IMR-90 (cell line): Measurements from ENCODE around the gene PSMB4. TPM values are rescaled to one million over a fixed set of nuclear protein-coding genes. Genes with fewer than 3 reads are reported as not detected.

Experiments
- ATAC-seq: fragments of 200-7000 bp; cut with Tn5 transposase; 2 replicates; pipeline ENCODE4 v1.9.1; 2020; ENCODE audit warnings: low read depth, mild to moderate bottlenecking, moderate library complexity
- BruUV-seq: library from RNA; stranded (reverse); fragments of 400-500 nt; replicated peaks from 2 replicates; lab custom pipeline; 2021; lab: Mats Ljungman, UMichigan
- CTCF ChIA-PET: fragments of 300-600 bp; formaldehyde crosslinking; extraction: SDS; loops from one replicate; lab custom pipeline; 2021; ENCODE audit warnings: antibody characterized with exemption; lab: Yijun Ruan, JAX
- POLR2A ChIA-PET: fragments of 300-600 bp; sonication (Branson Sonifier 250); formaldehyde crosslinking; loops from one replicate; lab custom pipeline; 2022; ENCODE audit warnings: antibody characterized with exemption; ENCODE audit not compliant: unreplicated experiment; lab: Charles Lee
- DNase-seq: peaks from one replicate; pipeline ENCODE4 v3.0.0; 2013
- H2AFZ ChIP-seq: replicated peaks from 2 replicates; pipeline ENCODE3; 2013; ENCODE audit warnings: low read length, mild to moderate bottlenecking; ENCODE audit not compliant: poor library complexity
- H2AK5ac ChIP-seq: 2 replicates; pipeline ENCODE4 v1.6.1; 2013; ENCODE audit warnings: low read depth, low read length, inconsistent platforms
- H2AK9ac ChIP-seq: replicated peaks from 2 replicates; pipeline ENCODE3; 2013; ENCODE audit warnings: mild to moderate bottlenecking, low read depth, low read length, moderate library complexity; ENCODE audit not compliant: poor library complexity
- H2BK120ac ChIP-seq: 2 replicates; pipeline ENCODE4 v1.6.1; 2013; ENCODE audit warnings: low read depth, low read length, inconsistent platforms
- H2BK15ac ChIP-seq: 3 replicates; pipeline ENCODE4 v1.6.1; 2013; ENCODE audit warnings: low read depth, low read length, inconsistent platforms
- H2BK20ac ChIP-seq: 2 replicates; pipeline ENCODE4 v1.6.1; 2013; ENCODE audit warnings: low read depth, mild to moderate bottlenecking, inconsistent platforms, low read length, moderate library complexity
- H2BK5ac ChIP-seq: 2 replicates; pipeline ENCODE4 v1.6.1; 2013; ENCODE audit warnings: mild to moderate bottlenecking, low read depth, low read length, inconsistent platforms; ENCODE audit not compliant: poor library complexity, severe bottlenecking
- H3K14ac ChIP-seq: replicated peaks from 2 replicates; pipeline ENCODE4 v1.6.1; 2013; ENCODE audit warnings: low read depth, low read length, inconsistent platforms
- H3K18ac ChIP-seq: 2 replicates; pipeline ENCODE4 v1.6.1; 2013; ENCODE audit warnings: low read depth, low read length, control low read depth
- H3K23ac ChIP-seq: 2 replicates; pipeline ENCODE4 v1.6.1; 2013; ENCODE audit warnings: low read depth, low read length, inconsistent platforms
- H3K27ac ChIP-seq: 2 replicates; pipeline ENCODE4 v1.5.1; 2013; ENCODE audit warnings: mild to moderate bottlenecking, control low read depth, low read length; ENCODE audit not compliant: insufficient read depth
- H3K27me3 ChIP-seq: 2 replicates; pipeline ENCODE4 v1.6.1; 2013; ENCODE audit warnings: low read length; ENCODE audit not compliant: control insufficient read depth, insufficient read depth
- H3K36me3 ChIP-seq: 2 replicates; pipeline ENCODE4 v1.6.1; 2013; ENCODE audit warnings: low read length, mixed read lengths; ENCODE audit not compliant: control insufficient read depth, insufficient read depth
- H3K4ac ChIP-seq: 2 replicates; pipeline ENCODE4 v1.6.1; 2013; ENCODE audit warnings: low read depth, low read length, inconsistent platforms
- H3K4me1 ChIP-seq: 2 replicates; pipeline ENCODE4 v1.6.1; 2013; ENCODE audit warnings: low read length, mixed read lengths; ENCODE audit not compliant: control insufficient read depth, insufficient read depth
- H3K4me2 ChIP-seq: 2 replicates; pipeline ENCODE4 v1.6.1; 2013; ENCODE audit warnings: low read depth, mild to moderate bottlenecking, control low read depth, low read length, moderate library complexity
- H3K4me3 ChIP-seq: 2 replicates; pipeline ENCODE4 v1.5.1; 2013; ENCODE audit warnings: low read depth, mild to moderate bottlenecking, control low read depth, low read length, moderate library complexity; ENCODE audit not compliant: insufficient read depth
- H3K56ac ChIP-seq: 2 replicates; pipeline ENCODE4 v1.6.1; 2013; ENCODE audit warnings: low read length, inconsistent platforms; ENCODE audit not compliant: insufficient read depth; ENCODE audit errors: extremely low read depth
- H3K79me1 ChIP-seq, 2 experiments: 2 replicates each; pipeline ENCODE4 v1.6.1; 2013; ENCODE audit warnings: low read length in 2 of 2, inconsistent platforms in 1 of 2, low read depth in 1 of 2
- H3K9ac ChIP-seq: 2 replicates; pipeline ENCODE4 v1.6.1; 2013; ENCODE audit warnings: low read depth, low read length, control low read depth
- H3K9me1 ChIP-seq: 2 replicates; pipeline ENCODE4 v1.6.1; 2013; ENCODE audit warnings: low read length, inconsistent platforms; ENCODE audit not compliant: insufficient read depth
- H3K9me3 ChIP-seq: 2 replicates; pipeline ENCODE4 v1.6.1; 2013; ENCODE audit warnings: low read length; ENCODE audit not compliant: control insufficient read depth, insufficient read depth
- H4K20me1 ChIP-seq: 2 replicates; pipeline ENCODE4 v1.6.1; 2013; ENCODE audit warnings: low read length, inconsistent platforms; ENCODE audit not compliant: insufficient read depth
- H4K5ac ChIP-seq: 2 replicates; pipeline ENCODE4 v1.6.1; 2013; ENCODE audit warnings: mild to moderate bottlenecking, low read depth, low read length, control low read depth
- H4K8ac ChIP-seq, 2 experiments: 2 replicates each; pipeline ENCODE4 v1.6.1; 2013; ENCODE audit warnings: low read depth in 2 of 2, low read length in 2 of 2, control low read depth in 1 of 2, inconsistent platforms in 1 of 2
- H4K91ac ChIP-seq: 2 replicates; pipeline ENCODE4 v1.6.1; 2013; ENCODE audit warnings: low read depth, low read length, inconsistent platforms; ENCODE audit not compliant: insufficient read depth
- BHLHE40 ChIP-seq: fragments of 150-350 bp; IDR thresholded peaks from 2 replicates; pipeline ENCODE4 v1.6.1; 2016; ENCODE audit warnings: mild to moderate bottlenecking, low read depth, low read length
- CEBPB ChIP-seq: IDR thresholded peaks from 2 replicates; pipeline ENCODE4 v1.6.1; 2012; ENCODE audit warnings: low read depth, low read length, improper control_type of control experiment
- CHD1 ChIP-seq: IDR thresholded peaks from 2 replicates; pipeline ENCODE4 v1.6.1; 2012; ENCODE audit warnings: low read depth, low read length, improper control_type of control experiment
- CTCF ChIP-seq: conservative IDR thresholded peaks from 2 replicates; pipeline ENCODE4 v1.5.1; 2012; ENCODE audit warnings: mild to moderate bottlenecking, low read depth, low read length, improper control_type of control experiment
- ELK1 ChIP-seq: fragments of 150-350 bp; IDR thresholded peaks from 2 replicates; pipeline ENCODE4 v1.6.1; 2016; ENCODE audit warnings: low read depth, mild to moderate bottlenecking, low read length, moderate library complexity, borderline replicate concordance
- FOS ChIP-seq: fragments of 150-350 bp; IDR thresholded peaks from 2 replicates; pipeline ENCODE4 v1.6.1; 2016; ENCODE audit warnings: low read depth, low read length
- MAFK ChIP-seq: IDR thresholded peaks from 2 replicates; pipeline ENCODE4 v1.6.1; 2012; ENCODE audit warnings: low read depth, low read length, improper control_type of control experiment
- MAZ ChIP-seq: IDR thresholded peaks from 2 replicates; pipeline ENCODE4 v1.6.1; 2012; ENCODE audit warnings: low read depth, mild to moderate bottlenecking, low read length, improper control_type of control experiment, moderate library complexity, borderline replicate concordance
- MXI1 ChIP-seq: IDR thresholded peaks from 2 replicates; pipeline ENCODE4 v1.6.1; 2012; ENCODE audit warnings: low read depth, mild to moderate bottlenecking, low read length, moderate library complexity, borderline replicate concordance
- NFE2L2 ChIP-seq: fragments of 150-350 bp; IDR thresholded peaks from 2 replicates; pipeline ENCODE4 v1.6.1; 2016; ENCODE audit warnings: low read depth, mild to moderate bottlenecking, low read length
- POLR2A ChIP-seq: IDR thresholded peaks from 2 replicates; pipeline ENCODE4 v1.6.1; 2012; ENCODE audit warnings: mild to moderate bottlenecking, low read depth, low read length
- RAD21 ChIP-seq: IDR thresholded peaks from 2 replicates; pipeline ENCODE4 v1.6.1; 2012; ENCODE audit warnings: low read length, improper control_type of control experiment
- RCOR1 ChIP-seq: IDR thresholded peaks from 2 replicates; pipeline ENCODE4 v1.6.1; 2012; ENCODE audit warnings: mild to moderate bottlenecking, low read length, improper control_type of control experiment; ENCODE audit not compliant: insufficient replicate concordance
- RFX5 ChIP-seq: IDR thresholded peaks from 2 replicates; pipeline ENCODE4 v1.8.0; 2012; ENCODE audit warnings: low read depth, mild to moderate bottlenecking, low read length, moderate library complexity
- SMC3 ChIP-seq: fragments of 150-350 bp; IDR thresholded peaks from 2 replicates; pipeline ENCODE4 v1.6.1; 2016; ENCODE audit warnings: low read depth, mild to moderate bottlenecking, antibody characterized with exemption, low read length, moderate library complexity
- USF2 ChIP-seq: fragments of 150-350 bp; IDR thresholded peaks from 2 replicates; pipeline ENCODE4 v1.6.1; 2017; ENCODE audit warnings: mild to moderate bottlenecking, antibody characterized with exemption, low read length, low read depth
- WGBS, 2 experiments: methylation state at CpG; one replicate each; pipeline versions ENCODE4 v1.1.5 to v1.1.7; 2013; ENCODE audit warnings: missing lambda C conversion rate in 2 of 2; ENCODE audit not compliant: insufficient read length in 1 of 2; ENCODE audit errors: extremely low coverage in 2 of 2; 5-methylcytosine and 5-hydroxymethylcytosine counted together
- dilution Hi-C: fragments of 300-500 bp; cut with HindIII; formaldehyde crosslinking; loops from one replicate; pipeline ENCODE4 v1.14.3; 2018; ENCODE audit warnings: low sequenced_read_pairs; ENCODE audit not compliant: unreplicated experiment
- in situ Hi-C: fragments of 300-500 bp; cut with MboI; formaldehyde crosslinking; loops from 3 replicates; pipeline ENCODE4 v1.14.3; 2019; ENCODE audit warnings: low sequenced_read_pairs, inconsistent platforms, mixed read lengths
- intact Hi-C: fragments of 100-400 bp; cut with micrococcal nuclease; formaldehyde crosslinking; loops from 2 replicates; pipeline ENCODE4 v1.10.0; 2022
- polyA plus RNA-seq, 3 experiments: library from polyadenylated mRNA; depleted of rRNA; stranded (reverse); fragments of >200 nt; gene quantifications; 2 replicates each; pipeline ENCODE4 v1.2.3, GENCODE V29; 2012; ENCODE audit warnings: low replicate concordance in 1 of 3
- total RNA-seq: library from RNA; depleted of rRNA; stranded (reverse); fragments of >200 nt; gene quantifications from 2 replicates; pipeline ENCODE4 v1.2.3, GENCODE V29; 2012

Gene PSMB4
- total and polyA plus RNA-seq, 2 of the 4 experiments (the other 2 are of a cell fraction), result 457 to 565 TPM

GRCh38 chr1:151444783-151445177, 45.4 kb downstream of the PSMB4 start:
- Histone ChIP-seq H2AK9ac (no peak overlapping the region), H2BK20ac (no peak overlapping the region), H2BK120ac (no peak overlapping the region), H3K79me1 (peaks cover 17 to 57% of the 10 kb centered on the region in 2 experiments), H2AK5ac (no peak overlapping the region), H3K23ac (no peak overlapping the region), H4K91ac (no peak overlapping the region), H3K4ac (no peak overlapping the region), H3K9ac (no peak overlapping the region), H3K27ac (no peak overlapping the region), H3K9me1 (peaks cover 7% of the 10 kb centered on the region), H3K36me3 (peaks cover 8% of the 10 kb centered on the region), H3K4me3 (no peak overlapping the region), H3K14ac (no peak overlapping the region), H4K8ac (no peak overlapping the region), H4K5ac (no peak overlapping the region), H3K4me1 (no peaks in the 10 kb centered on the region), H3K4me2 (no peak overlapping the region), H2BK5ac (no peak overlapping the region), H4K20me1 (peaks cover 71% of the 10 kb centered on the region), H2BK15ac (no peak overlapping the region), H2AFZ (no peak overlapping the region), H3K9me3 (no peaks in the 10 kb centered on the region), H3K27me3 (no peaks in the 10 kb centered on the region), H3K18ac (no peak overlapping the region), H3K56ac (no peak overlapping the region)
- no TSS peak for BruUV-seq
- TF ChIP-seq ELK1, result no peak
- no peak for TF ChIP-seq USF2
- no peak for TF ChIP-seq RFX5
- TF ChIP-seq CTCF, result no peak
- no peak for TF ChIP-seq CHD1
- no peak for TF ChIP-seq BHLHE40
- TF ChIP-seq NFE2L2, result no peak
- TF ChIP-seq SMC3, result no peak
- TF ChIP-seq POLR2A, result no peak
- TF ChIP-seq MXI1, result no peak
- TF ChIP-seq RCOR1, result no peak
- no peak for TF ChIP-seq MAZ
- TF ChIP-seq FOS, result no peak
- no peak for TF ChIP-seq MAFK
- TF ChIP-seq RAD21, result no peak
- no peak for TF ChIP-seq CEBPB
- in situ Hi-C loops, result loop anchor here (5.0 kb wide), 1 partner anchor 293 kb away; no protein-coding TSS in a partner anchor
- DNase-seq (no peak), ATAC-seq (no peak)
- no CpG with 5 or more reads among the region's 4 CpGs for WGBS, 2 experiments
- dilution Hi-C loops, result no loop called here
- ChIA-PET POLR2A (no interaction called here), CTCF (interaction anchor here (0.7 to 1.1 kb wide), 2 partner anchors 64 to 133 kb away, joined by 3 read pairs; no protein-coding TSS in a partner anchor)
- intact Hi-C loops, result loop anchor here (1.0 kb wide), 1 partner anchor 291 kb away; no protein-coding TSS in a partner anchor
